Mammary epithelial cell (primary cell): ENCODE measurements around the gene TRHDE.

Experiments
- EZH2 ChIP-seq: IDR thresholded peaks from 2 replicates; pipeline ENCODE4 v1.6.1; 2012; ENCODE audit warnings: low read length, inconsistent platforms, borderline replicate concordance
- TF ChIP-seq, protein P1 (sequence below), 2 donors: IDR thresholded peaks in 1 of 2; conservative IDR thresholded peaks in 1 of 2; 2 replicates each; pipeline ENCODE4 v1.5.1; 2011 to 2012; ENCODE audit warnings: inconsistent platforms in 2 of 2, low read length in 2 of 2, mild to moderate bottlenecking in 2 of 2, control low read depth in 1 of 2, low read depth in 1 of 2; ENCODE audit not compliant: insufficient read depth in 1 of 2; ENCODE audit errors: extremely low read depth in 1 of 2

GRCh38 chr12:72230589-72230988 is 41.6 kb upstream of the TRHDE start:
- TF ChIP-seq, protein P1, sequence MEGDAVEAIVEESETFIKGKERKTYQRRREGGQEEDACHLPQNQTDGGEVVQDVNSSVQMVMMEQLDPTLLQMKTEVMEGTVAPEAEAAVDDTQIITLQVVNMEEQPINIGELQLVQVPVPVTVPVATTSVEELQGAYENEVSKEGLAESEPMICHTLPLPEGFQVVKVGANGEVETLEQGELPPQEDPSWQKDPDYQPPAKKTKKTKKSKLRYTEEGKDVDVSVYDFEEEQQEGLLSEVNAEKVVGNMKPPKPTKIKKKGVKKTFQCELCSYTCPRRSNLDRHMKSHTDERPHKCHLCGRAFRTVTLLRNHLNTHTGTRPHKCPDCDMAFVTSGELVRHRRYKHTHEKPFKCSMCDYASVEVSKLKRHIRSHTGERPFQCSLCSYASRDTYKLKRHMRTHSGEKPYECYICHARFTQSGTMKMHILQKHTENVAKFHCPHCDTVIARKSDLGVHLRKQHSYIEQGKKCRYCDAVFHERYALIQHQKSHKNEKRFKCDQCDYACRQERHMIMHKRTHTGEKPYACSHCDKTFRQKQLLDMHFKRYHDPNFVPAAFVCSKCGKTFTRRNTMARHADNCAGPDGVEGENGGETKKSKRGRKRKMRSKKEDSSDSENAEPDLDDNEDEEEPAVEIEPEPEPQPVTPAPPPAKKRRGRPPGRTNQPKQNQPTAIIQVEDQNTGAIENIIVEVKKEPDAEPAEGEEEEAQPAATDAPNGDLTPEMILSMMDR (conservative IDR thresholded peaks at IDR 0.05 in 1 of 2, IDR thresholded peaks at IDR 0.05 in 1 of 2; ENCODE audit: extremely low read depth in 1 of 2, insufficient read depth in 1 of 2, low read depth in 1 of 2, low read length in 2 of 2): no peak
- TF ChIP-seq EZH2: no peak
